ENCODE measurements around the gene CDC42BPB.
A peak's percentile ranks its signal among the peaks of the same experiment; 100 is the strongest.

DNA sequence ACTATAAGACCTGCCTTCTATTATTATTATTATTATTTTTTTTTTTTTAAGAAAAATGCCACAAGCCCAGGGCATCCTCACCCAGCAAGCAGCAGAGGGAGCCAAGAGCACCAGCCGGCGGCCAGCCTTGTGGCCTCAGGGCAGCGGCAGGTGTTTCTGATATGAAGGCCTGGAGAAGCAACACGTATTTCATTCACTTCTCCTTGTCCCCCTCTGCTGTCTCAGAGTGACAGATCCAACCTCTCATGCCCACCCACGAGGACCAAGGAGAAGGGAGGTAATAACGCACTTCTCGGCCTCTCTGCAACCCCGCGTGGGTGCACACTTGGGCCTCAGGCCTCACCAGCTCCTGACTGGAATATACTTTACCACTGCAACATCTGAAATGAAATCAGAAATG lies 25.4 kb downstream of the CDC42BPB start:
- TF ChIP-seq NRF1 (IDR thresholded peaks at IDR 0.05; ENCODE audit: low read depth, low read length) (no peak), YY1 (IDR thresholded peaks at IDR 0.05; ENCODE audit: low read depth) (no peak), FOXM1 (IDR thresholded peaks at IDR 0.05; ENCODE audit: low read depth) (no peak), TCF12 (IDR thresholded peaks at IDR 0.05) (no peak), TAF1 (IDR thresholded peaks at IDR 0.05; ENCODE audit: borderline replicate concordance, low read depth, low read length) (no peak), RCOR1 (IDR thresholded peaks at IDR 0.05; ENCODE audit: low read length) (no peak), RAD21 (IDR thresholded peaks at IDR 0.05; ENCODE audit: low read length) (no peak), FOSL2 (IDR thresholded peaks at IDR 0.05; ENCODE audit: borderline replicate concordance, low read depth) (no peak)
- TF ChIP-seq, protein P1, sequence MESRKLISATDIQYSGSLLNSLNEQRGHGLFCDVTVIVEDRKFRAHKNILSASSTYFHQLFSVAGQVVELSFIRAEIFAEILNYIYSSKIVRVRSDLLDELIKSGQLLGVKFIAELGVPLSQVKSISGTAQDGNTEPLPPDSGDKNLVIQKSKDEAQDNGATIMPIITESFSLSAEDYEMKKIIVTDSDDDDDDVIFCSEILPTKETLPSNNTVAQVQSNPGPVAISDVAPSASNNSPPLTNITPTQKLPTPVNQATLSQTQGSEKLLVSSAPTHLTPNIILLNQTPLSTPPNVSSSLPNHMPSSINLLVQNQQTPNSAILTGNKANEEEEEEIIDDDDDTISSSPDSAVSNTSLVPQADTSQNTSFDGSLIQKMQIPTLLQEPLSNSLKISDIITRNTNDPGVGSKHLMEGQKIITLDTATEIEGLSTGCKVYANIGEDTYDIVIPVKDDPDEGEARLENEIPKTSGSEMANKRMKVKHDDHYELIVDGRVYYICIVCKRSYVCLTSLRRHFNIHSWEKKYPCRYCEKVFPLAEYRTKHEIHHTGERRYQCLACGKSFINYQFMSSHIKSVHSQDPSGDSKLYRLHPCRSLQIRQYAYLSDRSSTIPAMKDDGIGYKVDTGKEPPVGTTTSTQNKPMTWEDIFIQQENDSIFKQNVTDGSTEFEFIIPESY (IDR thresholded peaks at IDR 0.05; ENCODE audit: borderline replicate concordance, low read depth), result no peak
- TF ChIP-seq, protein P2, sequence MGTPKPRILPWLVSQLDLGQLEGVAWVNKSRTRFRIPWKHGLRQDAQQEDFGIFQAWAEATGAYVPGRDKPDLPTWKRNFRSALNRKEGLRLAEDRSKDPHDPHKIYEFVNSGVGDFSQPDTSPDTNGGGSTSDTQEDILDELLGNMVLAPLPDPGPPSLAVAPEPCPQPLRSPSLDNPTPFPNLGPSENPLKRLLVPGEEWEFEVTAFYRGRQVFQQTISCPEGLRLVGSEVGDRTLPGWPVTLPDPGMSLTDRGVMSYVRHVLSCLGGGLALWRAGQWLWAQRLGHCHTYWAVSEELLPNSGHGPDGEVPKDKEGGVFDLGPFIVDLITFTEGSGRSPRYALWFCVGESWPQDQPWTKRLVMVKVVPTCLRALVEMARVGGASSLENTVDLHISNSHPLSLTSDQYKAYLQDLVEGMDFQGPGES (IDR thresholded peaks at IDR 0.05; ENCODE audit: low read depth, low read length), result no peak
- TF ChIP-seq, protein P3, sequence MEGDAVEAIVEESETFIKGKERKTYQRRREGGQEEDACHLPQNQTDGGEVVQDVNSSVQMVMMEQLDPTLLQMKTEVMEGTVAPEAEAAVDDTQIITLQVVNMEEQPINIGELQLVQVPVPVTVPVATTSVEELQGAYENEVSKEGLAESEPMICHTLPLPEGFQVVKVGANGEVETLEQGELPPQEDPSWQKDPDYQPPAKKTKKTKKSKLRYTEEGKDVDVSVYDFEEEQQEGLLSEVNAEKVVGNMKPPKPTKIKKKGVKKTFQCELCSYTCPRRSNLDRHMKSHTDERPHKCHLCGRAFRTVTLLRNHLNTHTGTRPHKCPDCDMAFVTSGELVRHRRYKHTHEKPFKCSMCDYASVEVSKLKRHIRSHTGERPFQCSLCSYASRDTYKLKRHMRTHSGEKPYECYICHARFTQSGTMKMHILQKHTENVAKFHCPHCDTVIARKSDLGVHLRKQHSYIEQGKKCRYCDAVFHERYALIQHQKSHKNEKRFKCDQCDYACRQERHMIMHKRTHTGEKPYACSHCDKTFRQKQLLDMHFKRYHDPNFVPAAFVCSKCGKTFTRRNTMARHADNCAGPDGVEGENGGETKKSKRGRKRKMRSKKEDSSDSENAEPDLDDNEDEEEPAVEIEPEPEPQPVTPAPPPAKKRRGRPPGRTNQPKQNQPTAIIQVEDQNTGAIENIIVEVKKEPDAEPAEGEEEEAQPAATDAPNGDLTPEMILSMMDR (IDR thresholded peaks at IDR 0.05), result peak; percentile 23; the same call in 1 of the 2 replicates
- TF ChIP-seq, protein P4, sequence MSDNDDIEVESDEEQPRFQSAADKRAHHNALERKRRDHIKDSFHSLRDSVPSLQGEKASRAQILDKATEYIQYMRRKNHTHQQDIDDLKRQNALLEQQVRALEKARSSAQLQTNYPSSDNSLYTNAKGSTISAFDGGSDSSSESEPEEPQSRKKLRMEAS (IDR thresholded peaks at IDR 0.05; ENCODE audit: low read depth), result no peak
- TF ChIP-seq, protein P5, sequence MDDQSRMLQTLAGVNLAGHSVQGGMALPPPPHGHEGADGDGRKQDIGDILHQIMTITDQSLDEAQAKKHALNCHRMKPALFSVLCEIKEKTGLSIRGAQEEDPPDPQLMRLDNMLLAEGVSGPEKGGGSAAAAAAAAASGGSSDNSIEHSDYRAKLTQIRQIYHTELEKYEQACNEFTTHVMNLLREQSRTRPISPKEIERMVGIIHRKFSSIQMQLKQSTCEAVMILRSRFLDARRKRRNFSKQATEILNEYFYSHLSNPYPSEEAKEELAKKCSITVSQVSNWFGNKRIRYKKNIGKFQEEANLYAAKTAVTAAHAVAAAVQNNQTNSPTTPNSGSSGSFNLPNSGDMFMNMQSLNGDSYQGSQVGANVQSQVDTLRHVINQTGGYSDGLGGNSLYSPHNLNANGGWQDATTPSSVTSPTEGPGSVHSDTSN (IDR thresholded peaks at IDR 0.05), result no peak
